GM21528 (cell line): ENCODE results near the gene KCNQ1.

Experiments used
- ATAC-seq: cut with Tn5 transposase; IDR thresholded peaks from one replicate; pipeline ENCODE4 v1.9.1; 2021; ENCODE audit warnings: mild to moderate bottlenecking, moderate library complexity; ENCODE audit not compliant: unreplicated experiment, low FRiP score

Gene KCNQ1

DNA sequence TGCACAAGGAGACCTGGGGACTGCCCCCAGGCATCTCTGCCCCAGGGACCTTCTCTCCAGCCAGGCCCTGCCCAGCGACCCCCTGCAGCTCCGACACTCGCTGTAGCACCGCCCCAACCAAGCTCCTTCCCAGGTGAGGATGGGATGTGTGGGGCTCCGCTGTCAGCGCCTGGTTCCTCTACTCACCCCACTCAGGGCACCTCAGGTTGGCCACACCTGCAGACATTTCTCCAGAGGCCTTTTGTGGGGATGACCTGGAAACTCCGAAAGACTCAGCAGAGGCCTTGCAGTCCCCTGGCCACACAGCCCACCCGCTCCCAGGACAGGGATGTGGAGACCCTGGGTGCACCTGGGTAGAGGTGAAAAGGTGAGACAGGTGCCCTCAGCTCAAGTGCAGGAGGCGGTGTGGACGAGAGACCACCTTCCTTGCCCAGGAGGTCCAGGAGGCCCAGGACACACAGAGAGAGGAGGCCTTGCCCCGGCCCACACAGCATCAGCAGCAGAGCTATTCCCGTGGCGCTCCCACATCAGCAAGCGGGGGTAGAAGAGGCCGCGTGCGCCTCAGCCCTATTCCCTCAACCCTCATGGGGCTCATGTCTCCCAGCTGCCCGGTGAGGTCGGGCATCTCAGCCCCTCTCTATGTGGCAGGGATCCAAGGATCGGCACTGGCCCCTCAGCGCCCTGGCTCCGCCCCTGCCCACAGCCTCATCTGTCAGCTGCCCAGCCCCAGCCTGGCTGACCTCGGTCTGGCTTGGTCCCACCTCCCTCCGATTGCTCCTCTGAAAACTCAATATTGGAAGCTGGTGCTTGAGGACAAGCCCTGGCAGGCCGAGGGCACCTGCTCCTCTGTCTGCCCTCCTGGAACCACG lies 21.4 kb upstream of the KCNQ1 start:
- no peak for ATAC-seq

DNA sequence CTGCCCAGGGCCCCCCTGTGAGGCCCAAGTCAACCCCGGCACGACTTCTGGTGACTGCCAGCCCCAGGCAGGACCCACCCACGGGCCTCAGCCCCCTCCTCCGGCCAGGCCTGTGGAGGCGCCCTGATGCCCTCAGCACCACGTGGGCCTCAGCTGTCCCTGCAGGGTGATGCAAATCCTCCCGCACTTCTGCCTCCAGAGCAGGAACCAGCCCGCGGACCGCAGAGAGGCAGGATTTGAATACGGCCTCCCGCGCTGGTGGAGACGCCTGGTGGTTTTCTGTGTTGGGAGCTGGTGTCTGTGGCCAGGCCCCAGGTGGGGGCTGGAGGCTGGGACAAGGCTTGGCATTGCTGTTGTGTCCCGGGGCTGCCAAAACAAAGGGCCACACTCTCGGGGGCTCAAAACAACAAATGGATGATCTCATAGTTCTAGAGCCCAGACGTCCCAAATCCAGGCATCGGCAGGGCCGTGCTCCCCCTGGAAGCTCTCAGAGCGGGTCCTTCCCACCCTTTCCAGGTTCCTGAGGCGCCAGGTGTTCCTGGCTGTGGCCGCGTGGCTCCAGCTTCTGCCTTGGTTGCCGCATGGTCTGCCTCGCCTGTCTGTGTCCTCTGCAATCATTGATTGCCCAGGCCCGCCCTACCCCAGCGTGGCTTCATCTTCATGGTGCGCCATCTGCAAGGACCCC lies 19.9 kb upstream of the KCNQ1 start:
- no peak for ATAC-seq

DNA sequence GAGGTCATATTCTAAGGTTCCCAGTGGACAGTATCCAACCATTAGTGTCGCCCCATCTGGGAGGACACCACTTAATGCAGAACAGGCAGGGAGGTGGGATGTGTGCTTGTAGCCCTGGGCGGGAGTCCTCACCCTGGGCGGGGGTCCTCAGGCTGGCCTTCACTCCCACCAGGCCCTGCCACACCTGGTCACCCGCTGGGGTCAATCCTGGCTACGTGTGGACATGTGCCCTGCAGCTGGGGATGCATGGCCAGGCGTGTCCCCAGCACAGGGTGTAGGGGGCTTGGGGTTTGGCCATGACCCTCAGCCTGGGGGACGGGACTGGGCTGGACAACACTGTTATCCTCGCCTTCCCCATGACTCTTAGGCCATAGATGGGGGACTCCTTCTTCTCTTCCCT lies 19.3 kb upstream of the KCNQ1 start:
- ATAC-seq = no peak

DNA sequence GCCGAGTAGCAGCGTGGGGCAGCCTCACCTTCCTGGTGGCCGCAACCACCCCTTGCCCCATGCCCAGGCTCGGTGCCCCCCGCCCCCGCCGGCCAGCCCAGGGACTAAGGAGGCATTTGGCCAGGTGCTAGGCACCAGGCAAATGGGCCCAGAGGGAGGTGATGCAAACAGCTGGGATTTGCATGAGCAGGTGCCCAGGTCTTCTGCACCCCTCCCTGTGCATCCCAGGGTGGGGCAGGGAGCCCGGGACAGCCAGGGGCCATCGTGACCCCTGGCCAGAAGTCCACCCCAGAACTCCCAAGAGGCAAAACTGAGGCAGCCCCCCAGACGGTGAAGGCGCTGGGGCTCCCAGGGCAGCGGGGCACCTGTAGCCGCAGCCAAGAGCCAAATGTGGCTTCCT lies 18.6 kb upstream of the KCNQ1 start:
- ATAC-seq = no peak

DNA sequence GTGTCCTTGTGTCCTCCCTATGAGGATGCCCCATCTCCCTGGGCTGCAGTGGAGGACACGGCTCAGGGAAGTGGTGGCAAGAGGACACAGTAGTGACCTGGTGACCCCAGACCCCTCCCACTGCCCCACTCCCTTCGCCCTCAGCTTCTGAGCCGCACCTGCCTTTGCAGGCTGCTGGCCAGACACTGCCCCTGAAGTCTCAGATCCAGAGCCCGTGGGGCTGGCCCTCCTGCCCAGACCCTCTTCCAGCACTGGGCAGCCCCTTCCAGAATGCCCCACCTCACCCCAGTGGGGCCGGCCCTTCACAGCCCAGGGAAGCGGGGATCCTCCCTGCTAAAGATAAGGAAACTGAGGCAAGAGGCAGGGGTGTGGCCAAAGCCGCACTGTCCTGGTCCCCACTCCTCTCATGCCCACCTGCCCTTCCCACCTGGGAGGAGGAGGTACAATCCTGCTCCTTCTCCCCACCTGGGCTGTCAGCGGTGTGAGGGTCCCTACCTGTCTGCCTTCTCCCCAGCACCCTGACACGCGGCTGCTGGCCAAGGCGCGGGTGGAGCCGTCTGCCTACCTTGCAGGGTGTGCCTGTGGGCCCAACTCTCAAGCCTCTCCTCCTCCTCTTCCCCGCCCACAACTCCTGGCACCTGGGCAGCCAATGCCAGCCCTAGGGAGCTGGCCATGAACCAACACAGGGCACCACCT lies 17.8 kb upstream of the KCNQ1 start:
- ATAC-seq = no peak

DNA sequence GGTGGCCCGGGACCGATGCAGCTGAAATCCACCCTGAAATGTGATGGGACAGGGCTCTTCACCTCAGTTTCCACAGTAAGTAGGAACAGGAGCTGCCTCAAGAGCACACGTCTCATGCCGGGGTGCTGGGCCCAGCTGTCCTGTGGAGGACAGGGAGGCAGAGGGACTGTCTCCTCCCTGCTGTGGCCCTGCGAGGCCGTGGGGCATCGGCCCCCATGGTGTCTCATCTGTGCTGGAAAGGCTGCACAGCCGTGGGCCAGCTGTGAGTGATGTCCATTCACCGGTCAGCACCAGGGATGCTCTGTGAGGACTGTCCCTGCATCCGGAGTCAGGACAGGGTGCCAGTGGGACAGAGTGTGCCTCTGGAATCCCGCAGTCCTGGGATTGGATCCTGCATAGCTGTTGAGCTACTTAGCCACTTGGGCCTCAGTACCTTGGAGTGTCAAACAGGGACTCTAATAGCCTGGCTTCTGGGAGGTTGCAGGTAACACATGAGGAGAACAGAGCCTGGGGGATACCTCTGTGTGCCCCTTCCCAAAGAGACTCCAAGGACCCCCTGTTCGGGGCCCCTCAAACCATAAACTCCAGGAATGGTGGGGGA lies 17.0 kb upstream of the KCNQ1 start:
- ATAC-seq = no peak

DNA sequence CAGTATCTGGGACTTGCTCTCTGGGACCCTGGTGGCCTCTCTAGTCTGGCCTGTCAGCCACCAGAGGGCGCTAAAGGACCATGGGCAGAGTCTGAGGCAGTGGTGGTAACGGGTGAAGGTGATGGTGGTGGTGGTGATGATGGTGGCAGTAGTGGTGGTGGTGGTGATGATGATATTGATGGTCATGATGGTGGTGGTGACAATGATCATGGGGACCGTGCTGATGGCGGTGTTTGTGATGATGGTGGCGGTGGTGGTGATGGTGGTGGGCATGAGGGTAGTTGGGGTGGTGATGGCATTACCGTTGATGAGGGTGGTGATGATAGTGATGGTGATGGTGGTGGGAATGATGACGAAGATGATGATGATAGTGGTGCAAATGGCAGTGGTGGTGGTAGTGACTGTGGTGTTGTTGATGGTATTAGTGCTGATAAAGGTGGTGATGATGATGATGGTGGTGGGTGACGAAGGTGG lies 16.4 kb upstream of the KCNQ1 start:
- no peak for ATAC-seq

DNA sequence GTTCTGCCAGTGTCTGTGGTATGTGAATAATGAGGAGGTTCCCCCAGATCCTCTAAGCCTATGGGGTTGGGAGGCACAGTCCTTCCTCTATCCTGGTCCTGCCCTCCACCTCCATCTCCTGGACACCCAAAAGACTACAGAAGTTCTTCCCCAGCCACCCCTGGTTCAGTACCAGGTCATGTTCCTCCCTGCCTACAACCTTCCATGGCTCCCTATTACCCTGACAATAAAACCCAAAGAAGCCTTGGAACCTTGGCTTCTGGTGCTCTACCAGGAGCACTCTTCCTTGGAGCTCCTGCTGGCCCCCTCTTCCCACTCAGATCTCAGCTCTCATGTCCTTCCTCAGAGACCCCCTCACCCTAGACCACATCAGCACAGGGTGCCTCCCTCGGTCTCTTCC lies 13.4 kb upstream of the KCNQ1 start:
- no peak for ATAC-seq

DNA sequence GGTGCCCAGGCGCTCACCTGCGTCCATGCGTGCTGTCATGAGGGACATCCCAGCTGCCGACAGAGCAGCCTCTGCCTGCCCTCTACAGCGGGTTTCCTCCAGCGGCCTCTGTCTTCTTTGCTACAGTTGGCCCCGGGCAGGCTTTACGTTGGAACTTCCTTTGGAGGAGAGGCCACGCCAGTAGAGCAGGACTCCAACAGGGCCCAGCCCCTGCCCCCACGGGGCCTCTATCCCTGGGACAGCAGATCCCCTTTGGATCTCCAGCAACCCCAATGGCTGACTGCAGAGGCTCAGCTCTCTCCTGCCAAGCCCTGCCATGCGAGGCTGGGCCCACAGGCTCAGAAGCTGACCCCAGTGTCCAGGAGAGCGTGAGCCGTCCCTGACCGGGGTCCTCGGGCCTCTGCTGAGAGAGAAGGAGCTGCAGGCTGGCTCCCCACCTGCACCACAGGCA lies 12.6 kb upstream of the KCNQ1 start:
- ATAC-seq = no peak

DNA sequence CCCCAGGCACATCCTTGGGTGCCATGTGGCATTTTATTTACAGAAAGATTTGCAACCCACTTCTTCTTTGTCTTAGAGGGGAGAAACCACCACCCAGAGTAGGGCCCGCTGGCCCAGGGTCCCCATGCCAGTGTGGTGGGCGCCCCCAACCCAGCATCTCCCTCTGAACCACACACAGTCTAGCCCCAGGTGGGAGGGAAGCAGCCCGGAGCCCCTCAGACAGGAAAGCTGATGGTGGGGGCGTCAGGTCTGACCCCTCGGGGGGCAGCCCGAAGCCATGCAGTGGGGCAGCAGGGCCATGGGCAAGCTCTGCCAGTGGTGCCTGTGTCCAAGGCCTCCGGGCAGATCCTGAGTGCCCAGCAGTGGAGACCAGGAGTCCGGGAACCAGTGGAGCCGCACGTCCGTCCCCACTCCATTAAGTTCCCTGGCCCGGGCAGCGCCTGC lies 12.2 kb upstream of the KCNQ1 start:
- no peak for ATAC-seq

DNA sequence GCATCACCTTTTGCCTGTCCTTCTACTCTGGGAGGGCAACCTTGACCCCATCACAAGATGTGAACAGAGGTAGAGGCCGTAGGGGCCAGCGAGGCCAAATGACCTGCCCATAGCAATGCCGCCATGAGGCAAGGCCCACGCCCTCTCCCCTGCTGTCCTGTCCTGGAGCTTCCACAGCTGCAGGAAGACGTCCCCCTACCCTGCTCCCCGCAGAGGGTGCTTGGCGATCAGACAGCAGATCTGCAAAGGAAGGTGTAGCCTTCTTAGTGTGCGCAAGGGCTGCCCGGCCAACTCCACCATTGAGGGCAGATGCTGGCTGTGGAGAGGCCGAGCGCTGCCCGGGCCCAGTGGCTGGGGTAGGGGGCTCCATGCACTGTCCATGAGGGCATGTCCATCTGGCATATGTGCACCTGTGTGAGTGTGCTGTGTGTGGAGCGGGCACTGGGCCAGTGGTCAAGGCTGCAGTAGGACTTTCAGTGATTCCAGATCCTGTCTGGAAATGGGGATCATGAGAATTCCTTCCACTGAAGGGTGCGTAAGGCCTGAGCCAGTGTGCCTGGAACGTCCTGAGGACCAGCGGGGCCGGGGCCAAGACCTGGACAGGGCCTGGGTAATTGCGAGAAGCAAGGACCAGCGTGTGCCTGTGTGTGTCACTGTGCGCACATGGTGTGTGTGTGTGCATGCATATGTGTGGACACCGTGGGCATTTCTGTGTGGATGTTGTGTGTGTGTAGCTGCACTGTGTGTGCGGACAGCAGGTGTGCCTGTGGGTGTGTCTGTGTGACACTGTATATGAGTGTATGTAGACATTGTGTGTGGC lies 11.5 kb upstream of the KCNQ1 start:
- no peak for ATAC-seq

DNA sequence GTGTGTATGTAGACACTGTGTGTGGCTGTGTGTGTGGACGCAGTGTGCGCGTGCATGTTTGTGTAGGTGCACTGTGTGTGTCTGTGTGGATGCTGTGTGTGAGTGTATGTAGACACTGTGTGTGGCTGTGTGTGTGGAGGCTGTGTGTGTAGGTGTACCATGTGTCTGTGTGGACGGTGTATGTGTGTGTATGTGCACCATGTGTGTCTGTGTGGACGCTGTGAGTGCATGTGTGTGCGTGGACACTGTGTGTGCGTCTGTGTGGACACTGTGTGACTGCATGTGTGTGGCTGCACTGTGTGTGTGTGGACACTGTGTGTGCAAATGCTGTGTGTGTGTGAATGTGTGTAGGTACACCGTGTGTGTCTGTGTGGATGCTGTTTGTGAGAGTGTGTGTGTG lies 10.8 kb upstream of the KCNQ1 start:
- ATAC-seq = no peak

DNA sequence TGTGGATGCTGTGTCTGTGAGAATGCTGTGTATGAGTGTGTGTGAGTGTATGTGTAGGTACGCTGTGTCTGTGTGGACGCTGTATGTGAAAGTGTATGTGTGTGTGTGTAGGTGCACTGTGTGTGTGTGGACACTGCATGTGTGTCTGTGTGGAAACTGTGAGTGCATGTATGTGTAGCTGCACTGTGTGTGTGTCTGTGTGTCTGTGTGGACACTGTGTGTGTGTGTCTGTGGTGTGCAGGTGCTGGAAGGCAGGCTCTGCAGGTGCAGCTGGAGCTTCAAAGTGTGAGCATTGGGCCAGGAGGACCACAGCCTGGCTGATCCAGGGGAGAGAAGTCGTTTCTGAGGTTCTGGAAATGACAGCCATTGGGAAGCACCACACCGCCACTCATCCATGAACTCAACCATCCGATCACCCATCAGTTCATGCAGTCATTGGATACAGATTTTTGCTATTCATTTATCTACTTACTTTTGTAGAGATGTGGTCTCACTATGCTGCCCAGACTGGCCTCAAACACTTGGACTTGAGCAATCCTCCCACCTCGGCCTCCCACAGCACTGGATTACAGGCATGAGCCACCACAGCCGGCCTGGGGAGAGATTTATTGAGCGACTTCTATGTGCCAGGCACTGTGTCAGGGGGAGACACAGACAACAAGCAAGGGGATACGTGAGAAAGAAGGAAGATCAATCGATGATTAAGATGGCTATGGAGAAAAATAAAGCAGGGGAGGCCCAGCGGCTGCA lies 10.1 kb upstream of the KCNQ1 start:
- ATAC-seq = no peak

DNA sequence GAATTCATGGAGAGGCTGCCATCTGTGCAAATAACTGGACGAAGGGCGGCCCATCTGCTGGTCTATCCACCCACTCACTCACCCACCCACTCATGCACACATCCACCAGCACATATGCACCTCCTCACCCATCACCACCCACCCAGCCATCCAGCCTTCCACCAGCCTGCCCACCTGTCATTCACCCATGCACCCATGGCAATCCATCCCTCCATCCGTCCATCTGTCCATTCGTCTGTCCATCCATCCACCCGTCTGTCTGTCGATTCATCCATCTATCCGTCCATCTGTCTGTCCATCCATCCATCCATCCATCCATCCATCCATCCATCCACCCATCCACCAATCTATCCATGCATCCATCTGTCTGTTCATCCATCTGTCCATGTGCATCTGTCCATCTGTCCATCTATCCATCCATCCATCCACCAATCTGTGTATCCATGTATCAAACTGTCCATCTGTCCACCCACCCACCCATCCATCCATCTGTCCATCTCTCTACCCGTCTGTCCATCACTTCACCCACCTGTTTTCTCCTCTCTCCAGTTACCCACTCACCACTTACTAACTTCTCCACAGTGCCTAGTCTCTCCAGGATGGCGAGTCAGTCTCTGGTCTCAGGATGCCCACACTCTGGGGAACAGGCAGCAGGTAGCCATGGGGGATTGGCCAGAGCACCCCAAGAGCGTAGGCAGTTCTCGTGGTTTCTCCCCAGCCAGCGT lies 9.4 kb upstream of the KCNQ1 start:
- ATAC-seq = no peak

DNA sequence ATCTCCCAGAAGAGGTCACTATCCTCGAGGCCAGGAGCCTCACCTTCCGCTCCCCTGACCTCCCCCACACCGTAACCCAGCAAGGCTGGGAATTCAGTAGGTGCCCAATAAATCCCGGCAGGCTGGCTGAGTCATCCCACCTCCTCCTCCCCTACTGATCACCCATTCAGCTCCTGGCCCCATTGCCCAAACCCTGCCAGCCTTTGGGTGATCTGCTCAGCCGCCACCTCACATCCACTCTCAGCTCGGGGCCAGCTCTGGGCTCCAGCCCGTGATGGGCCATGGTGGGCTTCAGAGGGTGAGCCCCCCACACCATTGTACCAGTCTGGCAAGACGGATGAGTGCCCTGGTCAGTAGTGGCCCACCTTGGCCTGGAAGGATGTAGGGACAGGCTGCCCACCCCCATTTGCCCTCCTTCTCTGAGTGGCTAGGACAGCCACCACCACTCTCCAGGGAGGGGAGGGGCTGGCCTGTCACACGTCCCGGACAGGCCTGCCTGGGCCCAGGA lies 8.7 kb upstream of the KCNQ1 start:
- no peak for ATAC-seq

DNA sequence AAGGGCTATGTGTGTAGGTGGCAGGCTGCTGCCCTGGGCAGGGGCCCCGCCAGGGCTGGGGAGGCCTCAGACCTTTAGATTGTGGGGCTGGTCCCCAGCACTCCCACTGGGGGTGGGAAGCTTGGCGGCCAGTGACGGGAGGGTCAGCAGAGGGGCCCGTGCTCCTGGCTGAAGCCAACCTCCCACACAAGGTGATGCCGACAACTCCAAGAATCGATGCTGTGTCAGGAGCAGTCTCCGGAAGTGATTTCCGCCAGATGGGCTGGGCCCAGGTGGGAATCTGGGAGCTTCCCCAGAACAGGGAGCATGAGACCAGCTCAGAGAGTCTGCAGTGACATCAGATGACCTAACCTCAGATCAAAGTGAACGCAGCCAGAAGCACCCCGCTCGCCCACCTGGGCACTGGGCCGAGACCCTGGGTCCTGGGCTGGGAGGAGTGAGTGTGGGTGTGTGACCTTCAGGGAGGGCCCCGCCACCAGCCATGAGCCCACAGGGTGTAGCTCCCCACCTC lies 8.2 kb upstream of the KCNQ1 start:
- ATAC-seq = no peak

DNA sequence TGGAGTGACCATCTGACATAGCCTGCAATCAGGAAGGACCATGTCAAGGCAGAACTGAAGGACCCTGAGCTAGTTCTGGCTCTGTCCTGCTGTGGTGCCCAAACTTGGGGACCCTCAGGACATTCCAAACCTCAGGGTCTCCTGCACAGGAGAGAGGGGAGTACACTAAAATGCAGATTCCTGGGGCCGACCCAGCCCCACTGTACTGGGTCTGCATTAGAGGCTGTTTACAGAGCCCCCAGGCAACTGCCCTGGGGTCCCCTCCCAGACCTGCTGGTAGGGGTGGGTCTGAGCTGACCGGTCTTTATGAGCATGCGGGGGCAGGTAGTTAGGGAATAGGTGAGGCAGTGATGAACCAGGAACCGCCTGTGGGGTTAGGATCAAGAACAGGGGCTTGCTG lies 7.3 kb upstream of the KCNQ1 start:
- no peak for ATAC-seq

DNA sequence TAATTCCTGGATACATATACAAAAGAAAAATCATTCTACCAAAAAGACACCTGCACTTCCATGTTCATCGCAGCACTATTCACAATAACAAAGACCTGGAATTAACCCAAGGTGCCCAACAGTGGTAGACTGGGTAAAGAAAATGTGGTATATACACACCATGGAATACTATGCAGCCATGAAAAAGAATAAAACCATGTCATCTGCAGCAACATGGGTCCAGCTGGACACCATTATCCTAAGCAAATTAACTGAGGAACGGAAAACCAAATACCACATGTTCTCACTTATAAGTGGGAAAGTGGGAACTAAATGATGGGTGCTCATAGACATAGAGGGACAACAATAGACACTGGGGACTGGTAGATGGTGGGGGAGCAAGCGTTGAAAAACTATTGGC lies 5.0 kb upstream of the KCNQ1 start:
- ATAC-seq = no peak
